IMR-90 (cell line): ENCODE measurements around the gene HNF1B. TPM values are rescaled to one million over a fixed set of nuclear protein-coding genes. Genes with fewer than 3 reads are reported as not detected.

Experiments
- ATAC-seq: fragments of 200-7000 bp; cut with Tn5 transposase; 2 replicates; pipeline ENCODE4 v1.9.1; 2020; ENCODE audit warnings: low read depth, mild to moderate bottlenecking, moderate library complexity
- BruUV-seq: library from RNA; stranded (reverse); fragments of 400-500 nt; replicated peaks from 2 replicates; lab custom pipeline; 2021; lab: Mats Ljungman, UMichigan
- CTCF ChIA-PET: fragments of 300-600 bp; formaldehyde crosslinking; extraction: SDS; loops from one replicate; lab custom pipeline; 2021; ENCODE audit warnings: antibody characterized with exemption; lab: Yijun Ruan, JAX
- POLR2A ChIA-PET: fragments of 300-600 bp; sonication (Branson Sonifier 250); formaldehyde crosslinking; loops from one replicate; lab custom pipeline; 2022; ENCODE audit warnings: antibody characterized with exemption; ENCODE audit not compliant: unreplicated experiment; lab: Charles Lee
- DNase-seq: peaks from one replicate; pipeline ENCODE4 v3.0.0; 2013
- H2AFZ ChIP-seq: replicated peaks from 2 replicates; pipeline ENCODE3; 2013; ENCODE audit warnings: low read length, mild to moderate bottlenecking; ENCODE audit not compliant: poor library complexity
- H2AK5ac ChIP-seq: 2 replicates; pipeline ENCODE4 v1.6.1; 2013; ENCODE audit warnings: low read depth, low read length, inconsistent platforms
- H2AK9ac ChIP-seq: replicated peaks from 2 replicates; pipeline ENCODE3; 2013; ENCODE audit warnings: mild to moderate bottlenecking, low read depth, low read length, moderate library complexity; ENCODE audit not compliant: poor library complexity
- H2BK120ac ChIP-seq: 2 replicates; pipeline ENCODE4 v1.6.1; 2013; ENCODE audit warnings: low read depth, low read length, inconsistent platforms
- H2BK15ac ChIP-seq: 3 replicates; pipeline ENCODE4 v1.6.1; 2013; ENCODE audit warnings: low read depth, low read length, inconsistent platforms
- H2BK20ac ChIP-seq: 2 replicates; pipeline ENCODE4 v1.6.1; 2013; ENCODE audit warnings: low read depth, mild to moderate bottlenecking, inconsistent platforms, low read length, moderate library complexity
- H2BK5ac ChIP-seq: 2 replicates; pipeline ENCODE4 v1.6.1; 2013; ENCODE audit warnings: mild to moderate bottlenecking, low read depth, low read length, inconsistent platforms; ENCODE audit not compliant: poor library complexity, severe bottlenecking
- H3K14ac ChIP-seq: replicated peaks from 2 replicates; pipeline ENCODE4 v1.6.1; 2013; ENCODE audit warnings: low read depth, low read length, inconsistent platforms
- H3K18ac ChIP-seq: 2 replicates; pipeline ENCODE4 v1.6.1; 2013; ENCODE audit warnings: low read depth, low read length, control low read depth
- H3K23ac ChIP-seq: 2 replicates; pipeline ENCODE4 v1.6.1; 2013; ENCODE audit warnings: low read depth, low read length, inconsistent platforms
- H3K27ac ChIP-seq: 2 replicates; pipeline ENCODE4 v1.5.1; 2013; ENCODE audit warnings: mild to moderate bottlenecking, control low read depth, low read length; ENCODE audit not compliant: insufficient read depth
- H3K27me3 ChIP-seq: 2 replicates; pipeline ENCODE4 v1.6.1; 2013; ENCODE audit warnings: low read length; ENCODE audit not compliant: control insufficient read depth, insufficient read depth
- H3K36me3 ChIP-seq: 2 replicates; pipeline ENCODE4 v1.6.1; 2013; ENCODE audit warnings: low read length, mixed read lengths; ENCODE audit not compliant: control insufficient read depth, insufficient read depth
- H3K4ac ChIP-seq: 2 replicates; pipeline ENCODE4 v1.6.1; 2013; ENCODE audit warnings: low read depth, low read length, inconsistent platforms
- H3K4me1 ChIP-seq: 2 replicates; pipeline ENCODE4 v1.6.1; 2013; ENCODE audit warnings: low read length, mixed read lengths; ENCODE audit not compliant: control insufficient read depth, insufficient read depth
- H3K4me2 ChIP-seq: 2 replicates; pipeline ENCODE4 v1.6.1; 2013; ENCODE audit warnings: low read depth, mild to moderate bottlenecking, control low read depth, low read length, moderate library complexity
- H3K4me3 ChIP-seq: 2 replicates; pipeline ENCODE4 v1.5.1; 2013; ENCODE audit warnings: low read depth, mild to moderate bottlenecking, control low read depth, low read length, moderate library complexity; ENCODE audit not compliant: insufficient read depth
- H3K56ac ChIP-seq: 2 replicates; pipeline ENCODE4 v1.6.1; 2013; ENCODE audit warnings: low read length, inconsistent platforms; ENCODE audit not compliant: insufficient read depth; ENCODE audit errors: extremely low read depth
- H3K79me1 ChIP-seq, 2 experiments: 2 replicates each; pipeline ENCODE4 v1.6.1; 2013; ENCODE audit warnings: low read length in 2 of 2, inconsistent platforms in 1 of 2, low read depth in 1 of 2
- H3K9ac ChIP-seq: 2 replicates; pipeline ENCODE4 v1.6.1; 2013; ENCODE audit warnings: low read depth, low read length, control low read depth
- H3K9me1 ChIP-seq: 2 replicates; pipeline ENCODE4 v1.6.1; 2013; ENCODE audit warnings: low read length, inconsistent platforms; ENCODE audit not compliant: insufficient read depth
- H3K9me3 ChIP-seq: 2 replicates; pipeline ENCODE4 v1.6.1; 2013; ENCODE audit warnings: low read length; ENCODE audit not compliant: control insufficient read depth, insufficient read depth
- H4K20me1 ChIP-seq: 2 replicates; pipeline ENCODE4 v1.6.1; 2013; ENCODE audit warnings: low read length, inconsistent platforms; ENCODE audit not compliant: insufficient read depth
- H4K5ac ChIP-seq: 2 replicates; pipeline ENCODE4 v1.6.1; 2013; ENCODE audit warnings: mild to moderate bottlenecking, low read depth, low read length, control low read depth
- H4K8ac ChIP-seq, 2 experiments: 2 replicates each; pipeline ENCODE4 v1.6.1; 2013; ENCODE audit warnings: low read depth in 2 of 2, low read length in 2 of 2, control low read depth in 1 of 2, inconsistent platforms in 1 of 2
- H4K91ac ChIP-seq: 2 replicates; pipeline ENCODE4 v1.6.1; 2013; ENCODE audit warnings: low read depth, low read length, inconsistent platforms; ENCODE audit not compliant: insufficient read depth
- BHLHE40 ChIP-seq: fragments of 150-350 bp; IDR thresholded peaks from 2 replicates; pipeline ENCODE4 v1.6.1; 2016; ENCODE audit warnings: mild to moderate bottlenecking, low read depth, low read length
- CEBPB ChIP-seq: IDR thresholded peaks from 2 replicates; pipeline ENCODE4 v1.6.1; 2012; ENCODE audit warnings: low read depth, low read length, improper control_type of control experiment
- CHD1 ChIP-seq: IDR thresholded peaks from 2 replicates; pipeline ENCODE4 v1.6.1; 2012; ENCODE audit warnings: low read depth, low read length, improper control_type of control experiment
- CTCF ChIP-seq: conservative IDR thresholded peaks from 2 replicates; pipeline ENCODE4 v1.5.1; 2012; ENCODE audit warnings: mild to moderate bottlenecking, low read depth, low read length, improper control_type of control experiment
- ELK1 ChIP-seq: fragments of 150-350 bp; IDR thresholded peaks from 2 replicates; pipeline ENCODE4 v1.6.1; 2016; ENCODE audit warnings: low read depth, mild to moderate bottlenecking, low read length, moderate library complexity, borderline replicate concordance
- FOS ChIP-seq: fragments of 150-350 bp; IDR thresholded peaks from 2 replicates; pipeline ENCODE4 v1.6.1; 2016; ENCODE audit warnings: low read depth, low read length
- MXI1 ChIP-seq: IDR thresholded peaks from 2 replicates; pipeline ENCODE4 v1.6.1; 2012; ENCODE audit warnings: low read depth, mild to moderate bottlenecking, low read length, moderate library complexity, borderline replicate concordance
- NFE2L2 ChIP-seq: fragments of 150-350 bp; IDR thresholded peaks from 2 replicates; pipeline ENCODE4 v1.6.1; 2016; ENCODE audit warnings: low read depth, mild to moderate bottlenecking, low read length
- RAD21 ChIP-seq: IDR thresholded peaks from 2 replicates; pipeline ENCODE4 v1.6.1; 2012; ENCODE audit warnings: low read length, improper control_type of control experiment
- RFX5 ChIP-seq: IDR thresholded peaks from 2 replicates; pipeline ENCODE4 v1.8.0; 2012; ENCODE audit warnings: low read depth, mild to moderate bottlenecking, low read length, moderate library complexity
- USF2 ChIP-seq: fragments of 150-350 bp; IDR thresholded peaks from 2 replicates; pipeline ENCODE4 v1.6.1; 2017; ENCODE audit warnings: mild to moderate bottlenecking, antibody characterized with exemption, low read length, low read depth
- WGBS, 2 experiments: methylation state at CpG; one replicate each; pipeline versions ENCODE4 v1.1.5 to v1.1.7; 2013; ENCODE audit warnings: missing lambda C conversion rate in 2 of 2; ENCODE audit not compliant: insufficient read length in 1 of 2; ENCODE audit errors: extremely low coverage in 2 of 2; 5-methylcytosine and 5-hydroxymethylcytosine counted together
- dilution Hi-C: fragments of 300-500 bp; cut with HindIII; formaldehyde crosslinking; loops from one replicate; pipeline ENCODE4 v1.14.3; 2018; ENCODE audit warnings: low sequenced_read_pairs; ENCODE audit not compliant: unreplicated experiment
- in situ Hi-C: fragments of 300-500 bp; cut with MboI; formaldehyde crosslinking; loops from 3 replicates; pipeline ENCODE4 v1.14.3; 2019; ENCODE audit warnings: low sequenced_read_pairs, inconsistent platforms, mixed read lengths
- intact Hi-C: fragments of 100-400 bp; cut with micrococcal nuclease; formaldehyde crosslinking; loops from 2 replicates; pipeline ENCODE4 v1.10.0; 2022
- polyA plus RNA-seq, 3 experiments: library from polyadenylated mRNA; depleted of rRNA; stranded (reverse); fragments of >200 nt; gene quantifications; 2 replicates each; pipeline ENCODE4 v1.2.3, GENCODE V29; 2012; ENCODE audit warnings: low replicate concordance in 1 of 3
- total RNA-seq: library from RNA; depleted of rRNA; stranded (reverse); fragments of >200 nt; gene quantifications from 2 replicates; pipeline ENCODE4 v1.2.3, GENCODE V29; 2012

HNF1B gene
- total and polyA plus RNA-seq, 2 of the 4 experiments (the other 2 are of a cell fraction) = not detected

- no peak overlapping the region for H3K23ac ChIP-seq
- H2BK120ac ChIP-seq = no peak overlapping the region
- H4K8ac ChIP-seq = no peak overlapping the region
- H3K4ac ChIP-seq = no peak overlapping the region
- no CpG with 5 or more reads among the region's 4 CpGs for WGBS, 2 experiments
- no peak overlapping the region for H3K18ac ChIP-seq
- TF ChIP-seq FOS = no peak
- no peak for TF ChIP-seq RFX5
- no peak for TF ChIP-seq CHD1
- no peak for TF ChIP-seq USF2
- no peak for TF ChIP-seq ELK1
- TF ChIP-seq CEBPB = no peak
- TF ChIP-seq MXI1 = no peak
- no peak for TF ChIP-seq BHLHE40
- TF ChIP-seq CTCF = no peak
- TF ChIP-seq RAD21 = no peak
- TF ChIP-seq NFE2L2 = no peak
- no peak overlapping the region for H2BK20ac ChIP-seq
- no peaks in the 10 kb centered on the region for H4K20me1 ChIP-seq
- H4K91ac ChIP-seq = no peak overlapping the region
- no peaks in the 10 kb centered on the region for H3K4me1 ChIP-seq
- H3K14ac ChIP-seq = no peak overlapping the region
- no peak overlapping the region for H3K9ac ChIP-seq
- no peak overlapping the region for H3K56ac ChIP-seq
- dilution Hi-C loops = no loop called here
- H3K27me3 ChIP-seq = peaks cover 12% of the 10 kb centered on the region
- ATAC-seq (no peak), DNase-seq (no peak)
- BruUV-seq = no TSS peak
- no peak overlapping the region for H3K4me3 ChIP-seq
- H2BK15ac ChIP-seq = no peak overlapping the region
- H2BK5ac ChIP-seq = no peak overlapping the region
- in situ Hi-C loops = loop anchor here (10.0 kb wide), 1 partner anchor 107 kb away; no protein-coding TSS in a partner anchor
- 0 out of 2 replicates have a peak overlapping the region, but pooled peaks have one; percentile 8 for H2AK5ac ChIP-seq
- intact Hi-C loops = no loop called here
- H3K27ac ChIP-seq = no peak overlapping the region
- H2AFZ ChIP-seq = no peak overlapping the region
- H3K36me3 ChIP-seq = no peaks in the 10 kb centered on the region
- no peaks in the 10 kb centered on the region; the same call in 1 of the 2 replicates for H3K9me1 ChIP-seq
- CTCF ChIA-PET = interaction anchor here (0.8 kb wide), 1 partner anchor 50 kb away, joined by 3 read pairs; no protein-coding TSS in a partner anchor
- H4K5ac ChIP-seq = no peak overlapping the region
- no peaks in the 10 kb centered on the region for H3K9me3 ChIP-seq
- H3K79me1 ChIP-seq = no peaks in the 10 kb centered on the region
- no peak overlapping the region for H2AK9ac ChIP-seq
- POLR2A ChIA-PET = no interaction called here
- H3K4me2 ChIP-seq = no peak overlapping the region
These were observed 17.1 kb upstream of the HNF1B start for GRCh38 chr17:37761961-37762360.
